OCI-LY3 (cell line): ENCODE data around the gene PARP3.

Experiments used
- H2AFZ ChIP-seq: fragments of 200-600, 300-600 bp; shearing (Covaris generic); 2 replicates; pipeline ENCODE4 v1.6.0; 2014; ENCODE audit warnings: antibody characterized with exemption, low read depth, low read length
- H3K27ac ChIP-seq: fragments of 200-600, 300-600 bp; sonication (generic); 2 replicates; pipeline ENCODE4 v1.5.1; 2014; ENCODE audit warnings: mild to moderate bottlenecking, low read length, moderate library complexity, mixed read lengths
- H3K27me3 ChIP-seq: fragments of 200-600, 300-600 bp; sonication (generic); 2 replicates; pipeline ENCODE4 v1.6.1; 2014; ENCODE audit warnings: low read depth, low read length, mixed read lengths
- H3K36me3 ChIP-seq: fragments of 200-600, 300-600 bp; sonication (generic); replicated peaks from 2 replicates; pipeline ENCODE3; 2014; ENCODE audit warnings: low read depth, low read length, mixed read lengths
- H3K4me1 ChIP-seq: fragments of 300-600, 200-600 bp; sonication (generic); 2 replicates; pipeline ENCODE4 v1.6.1; 2014; ENCODE audit warnings: low read length, mixed read lengths
- H3K4me2 ChIP-seq: fragments of 200-600, 300-600 bp; sonication (generic); 2 replicates; pipeline ENCODE4 v1.6.1; 2014; ENCODE audit warnings: low read length, mixed read lengths
- H3K4me3 ChIP-seq: fragments of 300-600, 200-600 bp; sonication (generic); 2 replicates; pipeline ENCODE4 v1.5.1; 2014; ENCODE audit warnings: antibody characterized with exemption, mild to moderate bottlenecking, low read length, moderate library complexity
- H3K79me2 ChIP-seq: fragments of 300-600, 200-600 bp; shearing (Covaris generic); 2 replicates; pipeline ENCODE4 v1.6.1; 2014; ENCODE audit warnings: mild to moderate bottlenecking, low read length, mixed read lengths
- H3K9ac ChIP-seq: fragments of 300-600, 200-600 bp; shearing (Covaris generic); 2 replicates; pipeline ENCODE4 v1.6.0; 2014; ENCODE audit warnings: mild to moderate bottlenecking, low read length, moderate library complexity
- H3K9me3 ChIP-seq: fragments of 200-600, 300-600 bp; shearing (Covaris generic); 2 replicates; pipeline ENCODE4 v1.6.1; 2014; ENCODE audit warnings: low read length, mixed read lengths; ENCODE audit not compliant: insufficient read depth
- H4K20me1 ChIP-seq: fragments of 200-600, 300-600 bp; sonication (generic); 2 replicates; pipeline ENCODE4 v1.6.1; 2016; ENCODE audit warnings: low read length, mixed read lengths; ENCODE audit not compliant: insufficient read depth
- EZH2phosphoT487 ChIP-seq: fragments of 200-600 bp; shearing (Covaris generic); IDR thresholded peaks from 2 replicates; pipeline ENCODE4 v1.6.1; 2018; ENCODE audit warnings: antibody characterized with exemption, mixed run types, low read depth
- TF ChIP-seq, protein P1 (sequence below): fragments of 200-600, 300-600 bp; sonication (generic); IDR thresholded peaks from 2 replicates; pipeline ENCODE4 v1.5.1; 2014; ENCODE audit warnings: antibody characterized with exemption, low read length, low read depth

Gene PARP3

DNA sequence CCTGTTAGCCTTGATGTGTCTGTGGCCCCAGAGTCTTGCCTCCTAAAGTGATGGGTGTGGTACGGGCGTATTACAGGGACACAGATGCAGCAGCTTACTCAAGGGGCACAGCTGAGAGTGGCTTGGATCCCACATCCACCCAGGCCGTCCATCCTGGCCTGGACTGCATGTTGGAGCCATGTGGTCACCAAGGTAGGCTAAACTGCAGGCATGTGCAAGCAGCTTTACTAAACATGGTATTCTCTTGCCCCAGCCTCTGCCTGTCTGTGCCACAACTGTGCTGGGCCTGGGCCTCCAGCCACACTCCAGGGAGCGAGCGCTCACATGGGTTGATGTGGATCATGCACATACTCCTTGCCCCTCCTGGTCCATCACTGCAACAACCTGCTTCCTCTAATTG, 7.0 kb downstream of the PARP3 start:
- H3K27me3 ChIP-seq, result no peaks in the 10 kb centered on the region
- H3K9ac ChIP-seq, result no peak overlapping the region
- H3K4me1 ChIP-seq, result peaks cover 8% of the 10 kb centered on the region; the same call in 1 of the 2 replicates
- H3K4me3 ChIP-seq, result no peak overlapping the region
- H3K79me2 ChIP-seq, result no peaks in the 10 kb centered on the region
- no peaks in the 10 kb centered on the region for H4K20me1 ChIP-seq
- no peaks in the 10 kb centered on the region for H3K36me3 ChIP-seq
- no peak overlapping the region for H2AFZ ChIP-seq
- H3K9me3 ChIP-seq, result no peaks in the 10 kb centered on the region
- H3K27ac ChIP-seq, result no peak overlapping the region
- no peak overlapping the region for H3K4me2 ChIP-seq
- TF ChIP-seq EZH2phosphoT487, result no peak
- TF ChIP-seq, protein P1, sequence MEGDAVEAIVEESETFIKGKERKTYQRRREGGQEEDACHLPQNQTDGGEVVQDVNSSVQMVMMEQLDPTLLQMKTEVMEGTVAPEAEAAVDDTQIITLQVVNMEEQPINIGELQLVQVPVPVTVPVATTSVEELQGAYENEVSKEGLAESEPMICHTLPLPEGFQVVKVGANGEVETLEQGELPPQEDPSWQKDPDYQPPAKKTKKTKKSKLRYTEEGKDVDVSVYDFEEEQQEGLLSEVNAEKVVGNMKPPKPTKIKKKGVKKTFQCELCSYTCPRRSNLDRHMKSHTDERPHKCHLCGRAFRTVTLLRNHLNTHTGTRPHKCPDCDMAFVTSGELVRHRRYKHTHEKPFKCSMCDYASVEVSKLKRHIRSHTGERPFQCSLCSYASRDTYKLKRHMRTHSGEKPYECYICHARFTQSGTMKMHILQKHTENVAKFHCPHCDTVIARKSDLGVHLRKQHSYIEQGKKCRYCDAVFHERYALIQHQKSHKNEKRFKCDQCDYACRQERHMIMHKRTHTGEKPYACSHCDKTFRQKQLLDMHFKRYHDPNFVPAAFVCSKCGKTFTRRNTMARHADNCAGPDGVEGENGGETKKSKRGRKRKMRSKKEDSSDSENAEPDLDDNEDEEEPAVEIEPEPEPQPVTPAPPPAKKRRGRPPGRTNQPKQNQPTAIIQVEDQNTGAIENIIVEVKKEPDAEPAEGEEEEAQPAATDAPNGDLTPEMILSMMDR, result no peak

DNA sequence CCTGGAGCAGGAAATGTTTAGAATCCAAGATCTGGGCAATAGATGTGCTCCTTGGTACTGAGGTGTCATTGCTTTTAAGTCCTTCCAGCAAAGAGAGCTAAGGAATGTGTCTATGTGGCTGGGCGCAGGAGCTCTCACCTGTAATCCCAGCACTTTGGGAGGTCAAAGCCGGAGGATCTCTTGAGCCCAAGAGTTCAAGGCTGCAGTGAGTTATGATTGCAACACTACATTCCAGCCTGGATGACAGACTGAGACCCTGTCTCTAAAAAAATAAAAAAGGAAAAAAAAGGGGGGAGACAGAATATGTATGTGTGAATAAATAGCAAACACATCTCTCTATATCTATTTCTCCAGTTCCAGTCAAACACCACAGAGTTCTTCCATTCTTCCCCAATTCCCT, 8.7 kb downstream of the PARP3 start:
- Histone ChIP-seq H3K4me2 (no peak overlapping the region), H3K79me2 (no peaks in the 10 kb centered on the region), H4K20me1 (no peaks in the 10 kb centered on the region), H3K36me3 (no peaks in the 10 kb centered on the region), H3K9ac (no peak overlapping the region), H3K27me3 (no peaks in the 10 kb centered on the region), H3K4me3 (no peak overlapping the region), H2AFZ (no peak overlapping the region), H3K27ac (no peak overlapping the region), H3K4me1 (peaks cover 8% of the 10 kb centered on the region; the same call in 1 of the 2 replicates), H3K9me3 (no peaks in the 10 kb centered on the region)
- TF ChIP-seq, protein P1, result no peak
- TF ChIP-seq EZH2phosphoT487, result no peak

DNA sequence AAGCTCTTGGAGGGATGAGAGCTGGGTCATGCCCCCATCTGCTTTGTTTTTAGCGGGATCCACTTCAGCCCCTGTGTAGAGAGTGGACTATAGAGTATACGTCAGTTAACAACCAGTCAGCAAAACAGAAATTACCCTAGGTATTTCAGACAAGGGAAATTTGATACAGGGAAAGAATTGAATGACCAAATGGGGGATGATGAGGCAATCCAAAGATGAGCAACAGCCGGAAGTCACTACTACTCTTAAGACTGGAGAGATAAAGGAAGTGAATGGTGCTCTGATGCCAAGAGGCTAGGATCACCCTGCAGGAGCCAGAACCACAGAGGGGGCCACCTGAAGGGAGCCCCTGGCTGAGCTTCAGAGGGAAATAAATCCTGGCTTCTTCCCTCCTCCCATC, 11.3 kb downstream of the PARP3 start:
- Histone ChIP-seq H3K79me2 (no peaks in the 10 kb centered on the region), H3K27ac (no peak overlapping the region), H3K9ac (no peak overlapping the region), H3K4me2 (peak overlapping the region; percentile 1; the same call in 1 of the 2 replicates), H3K27me3 (no peaks in the 10 kb centered on the region), H3K36me3 (no peaks in the 10 kb centered on the region), H2AFZ (peak overlapping the region; percentile 3; the same call in 1 of the 2 replicates), H3K4me3 (no peak overlapping the region), H4K20me1 (no peaks in the 10 kb centered on the region), H3K9me3 (no peaks in the 10 kb centered on the region), H3K4me1 (peaks cover 8% of the 10 kb centered on the region; the same call in 1 of the 2 replicates)
- TF ChIP-seq EZH2phosphoT487, result no peak
- TF ChIP-seq, protein P1, result no peak

DNA sequence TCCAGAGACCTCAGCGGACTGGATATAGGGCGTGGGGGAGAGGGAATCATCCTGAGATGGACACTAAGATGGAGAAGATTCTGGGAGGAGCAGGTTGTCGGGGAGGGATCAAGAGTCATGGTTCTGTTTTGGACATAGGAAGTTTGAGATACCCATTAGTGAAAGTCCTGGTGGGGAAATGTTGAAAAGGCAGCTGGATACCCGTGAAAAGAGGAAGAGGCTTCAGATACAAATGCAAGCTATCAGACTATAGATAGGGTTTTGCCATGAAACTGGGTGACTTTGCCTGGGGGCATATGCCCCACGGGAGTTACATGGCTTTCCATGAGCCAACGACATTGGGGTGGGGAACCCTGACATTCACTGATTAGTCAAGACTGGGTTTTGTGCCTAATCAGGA, 11.9 kb downstream of the PARP3 start:
- H4K20me1 ChIP-seq, result no peaks in the 10 kb centered on the region
- H3K4me1 ChIP-seq, result peaks cover 8% of the 10 kb centered on the region; the same call in 1 of the 2 replicates
- no peak for TF ChIP-seq EZH2phosphoT487
- TF ChIP-seq, protein P1, result no peak
- H3K4me2 ChIP-seq, result no peak overlapping the region
- H3K9me3 ChIP-seq, result no peaks in the 10 kb centered on the region
- H3K4me3 ChIP-seq, result no peak overlapping the region
- no peaks in the 10 kb centered on the region for H3K36me3 ChIP-seq
- no peaks in the 10 kb centered on the region for H3K27me3 ChIP-seq
- no peaks in the 10 kb centered on the region for H3K79me2 ChIP-seq
- H3K9ac ChIP-seq, result no peak overlapping the region
- no peak overlapping the region for H2AFZ ChIP-seq
- H3K27ac ChIP-seq, result no peak overlapping the region
